Middle frontal gyrus (tissue), 1 donor: ENCODE results near the gene CEBPZOS.
"Not testable (repeated sequence)": the region's sequence is repeated elsewhere in the genome, so short reads cannot be mapped to it uniquely, and the experiment has no call there.

Source experiments
- DNase-seq: peaks from one replicate; pipeline ENCODE4 v3.0.0-alpha.2; 2015; ENCODE audit warnings: low spot score; ENCODE audit errors: extremely low spot score

CEBPZOS gene

DNA sequence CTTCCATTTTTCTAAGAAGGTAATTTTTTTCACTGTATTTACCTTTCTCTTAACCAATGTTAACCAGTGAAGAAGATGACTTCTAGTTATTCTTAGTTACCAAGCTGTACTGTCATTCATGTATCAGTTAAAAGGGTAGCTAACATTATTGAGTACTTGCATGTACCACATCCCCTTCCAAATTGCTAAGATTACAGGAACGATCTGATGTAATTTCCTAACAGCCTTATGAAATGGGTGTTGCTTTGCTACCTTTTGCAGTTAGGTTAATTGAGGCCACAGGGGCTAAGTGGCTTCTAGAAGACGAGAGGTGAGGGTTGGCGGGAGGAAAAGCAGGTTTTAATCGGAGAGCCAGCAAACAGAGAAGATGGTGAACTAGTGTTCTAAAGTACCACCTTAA lies 6.0 kb upstream of the CEBPZOS start:
- DNase-seq, result no peak

DNA sequence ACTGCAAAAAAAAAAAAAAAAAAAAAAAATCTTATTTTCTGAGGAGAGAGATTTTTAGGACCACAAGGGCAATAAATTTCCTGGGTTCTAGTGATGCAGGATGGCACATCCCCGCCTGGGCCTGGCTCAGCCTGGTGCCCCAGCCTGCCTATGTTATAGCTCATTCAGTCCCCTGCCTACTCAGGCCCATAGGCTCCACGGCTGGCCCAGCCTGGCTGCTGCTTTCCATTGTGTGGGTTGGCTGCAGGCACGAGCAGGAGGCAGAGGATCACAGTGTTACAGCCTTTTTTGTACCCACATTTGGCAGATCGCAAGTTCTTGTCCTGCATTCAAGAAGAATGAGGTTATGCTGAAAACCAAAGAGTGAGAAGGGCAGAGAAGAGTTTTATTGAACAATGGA lies 5.0 kb upstream of the CEBPZOS start:
- no peak for DNase-seq

DNA sequence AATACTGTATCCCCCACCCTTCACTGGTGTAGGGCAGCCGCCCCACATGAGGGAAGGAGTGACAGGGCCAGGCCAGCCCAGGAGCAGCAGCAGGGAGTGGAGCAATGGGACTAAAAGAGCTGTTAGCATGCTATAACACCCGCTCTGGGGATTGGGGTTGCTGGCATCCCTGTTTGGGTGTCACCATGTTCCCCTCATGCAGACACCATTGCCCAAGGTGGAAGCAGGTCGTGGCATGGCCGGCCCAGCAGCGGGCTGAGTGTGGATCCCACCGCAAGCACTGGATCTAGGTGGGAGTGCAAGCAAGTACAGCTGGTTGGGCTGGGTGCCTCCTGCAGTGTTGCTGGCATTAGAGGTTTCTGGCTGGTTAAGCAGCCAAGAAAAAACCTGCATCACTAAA lies 4.5 kb upstream of the CEBPZOS start:
- no peak for DNase-seq

DNA sequence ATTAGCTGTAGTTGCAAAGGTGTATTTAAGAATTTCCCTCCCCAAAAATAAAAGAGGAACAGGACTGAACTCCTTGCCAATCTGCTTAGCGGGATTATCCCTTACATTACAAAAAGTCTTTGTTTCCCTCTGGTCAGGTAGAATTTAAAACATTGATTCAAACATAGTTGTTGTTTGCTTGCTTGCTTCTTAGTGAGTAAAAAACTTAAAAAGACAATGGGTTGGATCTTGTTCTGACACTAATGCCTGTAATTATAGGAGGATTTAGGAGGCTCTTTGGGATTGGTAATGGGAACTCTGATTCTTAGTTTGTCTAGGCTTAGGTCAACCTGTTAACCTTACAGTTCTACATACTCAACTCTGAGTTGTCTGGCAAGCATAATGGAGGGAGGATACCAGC lies 3.7 kb upstream of the CEBPZOS start:
- DNase-seq, result no peak

DNA sequence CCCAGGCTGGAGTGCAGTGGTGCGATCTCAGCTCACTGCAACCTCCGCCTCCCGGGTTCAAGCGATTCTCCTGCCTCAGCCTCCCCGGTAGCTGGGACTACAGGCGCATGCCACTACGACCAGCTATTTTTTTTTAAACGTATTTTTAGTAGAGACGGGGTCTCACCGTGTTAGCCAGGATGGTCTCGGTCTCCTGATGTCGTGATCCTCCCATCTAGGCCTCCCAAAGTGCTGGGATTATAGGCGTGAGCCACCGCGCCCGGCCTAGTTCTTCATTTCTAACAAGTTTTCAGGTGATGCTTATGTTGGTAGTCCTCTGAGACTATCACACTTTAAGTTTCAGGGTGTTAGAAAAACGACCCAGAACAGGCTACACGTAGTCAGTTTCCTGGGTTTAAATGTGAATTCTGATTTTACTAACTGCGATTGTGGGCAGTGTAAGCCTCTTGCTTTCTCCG lies 405 bp upstream of the CEBPZOS start:
- not testable (repeated sequence) for DNase-seq

DNA sequence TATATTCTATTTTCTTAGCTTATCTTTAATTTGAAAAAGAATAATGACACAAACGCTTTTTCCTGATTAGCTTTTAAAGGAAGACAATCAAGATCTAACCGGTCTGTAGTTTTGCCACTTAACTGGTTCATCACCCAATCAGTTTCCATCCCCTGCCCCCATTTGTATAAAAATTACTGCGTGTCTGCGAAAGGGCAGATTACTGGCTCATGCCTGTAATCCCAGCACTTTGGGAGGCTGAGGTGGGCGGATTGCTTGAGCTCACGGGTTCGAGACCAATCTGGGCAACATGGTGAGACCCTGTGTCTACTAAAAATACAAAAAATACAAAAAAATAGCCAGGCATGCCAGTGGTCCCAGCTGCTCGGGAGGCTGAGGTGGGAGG lies 2.4 kb downstream of the CEBPZOS start:
- no peak for DNase-seq

DNA sequence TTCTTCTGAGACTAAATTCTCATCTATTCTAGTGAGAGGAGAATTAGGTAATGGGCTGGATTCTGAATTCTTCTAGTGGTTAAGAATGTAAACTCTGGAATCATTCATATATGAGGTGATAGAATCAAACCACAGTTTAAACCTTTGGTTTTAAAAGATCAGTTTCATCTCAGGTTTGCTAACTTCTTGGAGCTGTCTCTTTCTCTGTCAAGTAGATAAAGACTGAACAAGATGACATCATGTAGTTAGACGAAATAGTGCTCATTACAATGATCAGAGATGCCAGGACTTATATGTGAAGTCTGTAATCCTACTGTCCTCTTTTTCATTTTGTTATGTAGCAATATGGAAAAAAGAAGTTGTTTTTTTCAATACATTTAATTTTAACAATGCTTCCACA lies 4.9 kb downstream of the CEBPZOS start:
- DNase-seq, result no peak

DNA sequence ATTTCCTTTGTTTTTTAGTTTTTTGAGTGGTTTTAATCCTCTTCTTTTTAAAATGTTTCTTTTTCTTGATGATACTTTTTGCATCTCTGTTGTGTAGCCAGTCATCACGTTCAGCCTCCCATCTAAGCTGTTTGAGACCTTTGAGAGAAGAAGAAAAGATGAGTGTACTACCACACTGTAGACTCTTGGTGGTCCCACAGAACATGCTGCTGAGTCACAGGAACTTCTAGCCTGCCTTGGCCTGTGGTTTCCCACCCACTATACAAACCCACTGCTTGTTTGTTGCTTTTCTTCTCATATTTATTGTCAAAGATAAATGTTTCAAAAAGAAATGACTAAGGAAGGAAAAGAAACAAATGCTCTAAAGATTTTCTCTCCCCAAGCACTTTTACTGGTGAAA lies 5.5 kb downstream of the CEBPZOS start:
- no peak for DNase-seq

DNA sequence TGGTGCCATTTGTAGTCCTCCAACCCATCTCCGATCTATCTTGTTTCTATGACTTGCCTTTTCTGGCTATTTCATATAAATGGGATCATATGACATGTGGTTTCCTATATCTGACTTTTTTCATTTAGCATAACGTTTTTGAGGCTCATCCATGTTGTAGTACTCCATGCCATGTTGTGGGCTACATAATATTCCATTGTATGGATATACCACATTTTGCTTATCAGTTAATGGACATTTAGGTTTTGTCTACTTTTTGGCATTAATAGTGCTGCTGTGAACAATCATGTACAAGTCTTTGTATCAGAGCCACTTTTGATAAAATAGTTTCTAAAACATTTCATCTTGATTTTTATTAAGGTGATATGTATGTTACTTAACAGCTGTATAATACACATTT lies 7.4 kb downstream of the CEBPZOS start:
- DNase-seq, result no peak

DNA sequence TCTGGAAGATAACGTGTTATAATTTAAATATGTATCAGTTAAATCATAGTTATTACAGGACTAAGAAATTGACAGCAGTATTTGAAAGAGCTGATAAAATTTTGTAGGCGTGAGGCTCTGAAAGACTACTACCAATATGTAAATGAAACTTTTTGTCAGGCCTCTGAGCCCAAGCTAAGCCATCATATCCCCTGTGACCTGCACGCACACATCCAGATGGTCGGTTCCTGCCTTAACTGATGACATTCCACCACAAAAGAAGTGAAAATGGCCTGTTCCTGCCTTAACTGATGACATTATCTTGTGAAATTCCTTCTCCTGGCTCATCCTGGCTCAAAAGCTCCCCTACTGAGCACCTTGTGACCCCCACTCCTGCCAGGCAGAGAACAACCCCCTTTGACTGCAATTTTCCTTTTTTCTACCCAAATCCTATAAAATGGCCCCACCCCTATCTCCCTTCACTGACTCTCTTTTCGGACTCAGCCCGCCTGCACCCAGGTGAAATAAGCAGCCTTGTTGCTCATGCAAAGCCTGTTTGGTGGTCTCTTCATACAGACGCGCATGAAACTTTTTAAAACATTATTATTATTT lies 8.9 kb downstream of the CEBPZOS start:
- not testable (repeated sequence) for DNase-seq

DNA sequence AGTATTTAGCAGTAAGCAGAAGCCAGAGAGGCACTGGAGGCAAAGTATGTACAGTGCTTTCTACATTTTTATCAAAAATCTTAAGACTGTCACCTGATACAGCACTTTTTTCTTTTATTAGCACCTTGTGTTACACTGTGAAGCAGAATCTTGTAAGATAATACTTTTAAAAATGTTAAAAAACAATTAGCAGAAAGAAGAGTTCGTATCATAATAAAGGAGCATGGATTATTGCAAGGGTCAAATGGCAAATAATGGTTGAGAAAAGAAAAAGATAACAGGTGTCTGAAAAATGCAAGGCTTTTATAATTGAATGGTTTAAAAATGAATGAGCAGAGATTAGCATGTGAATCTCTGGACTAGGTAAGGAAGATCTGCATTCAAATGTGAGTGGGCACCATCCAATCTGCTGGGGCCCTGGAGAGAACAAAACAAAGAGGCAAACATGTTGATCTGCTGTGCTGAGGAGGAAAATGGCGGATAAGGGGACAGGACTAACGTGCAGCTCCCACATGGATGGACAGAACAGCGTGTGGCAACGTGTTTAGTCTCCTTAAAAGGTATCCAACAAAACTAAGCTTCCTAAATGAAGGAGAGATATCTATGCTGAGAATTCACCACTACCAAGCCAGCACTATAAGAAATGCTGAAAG lies 9.5 kb downstream of the CEBPZOS start:
- no peak for DNase-seq

DNA sequence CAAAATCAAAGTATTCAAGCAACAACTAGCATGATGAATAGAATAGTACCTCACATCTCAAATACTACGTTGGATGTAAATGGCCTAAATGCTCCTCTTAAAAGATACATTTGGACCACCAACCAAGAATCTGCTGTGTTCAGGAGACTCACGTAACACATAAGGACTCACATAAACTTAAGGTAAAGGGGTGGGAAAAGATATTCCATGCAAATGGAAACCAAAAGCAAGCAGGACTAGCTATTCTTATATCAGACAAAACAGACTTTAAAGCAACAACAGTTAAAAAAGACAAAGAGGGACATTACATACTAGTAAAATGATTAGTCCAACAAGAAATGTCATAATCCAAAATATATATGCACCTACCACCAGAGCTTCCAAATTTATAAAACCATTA lies 10.5 kb downstream of the CEBPZOS start:
- not testable (repeated sequence) for DNase-seq

DNA sequence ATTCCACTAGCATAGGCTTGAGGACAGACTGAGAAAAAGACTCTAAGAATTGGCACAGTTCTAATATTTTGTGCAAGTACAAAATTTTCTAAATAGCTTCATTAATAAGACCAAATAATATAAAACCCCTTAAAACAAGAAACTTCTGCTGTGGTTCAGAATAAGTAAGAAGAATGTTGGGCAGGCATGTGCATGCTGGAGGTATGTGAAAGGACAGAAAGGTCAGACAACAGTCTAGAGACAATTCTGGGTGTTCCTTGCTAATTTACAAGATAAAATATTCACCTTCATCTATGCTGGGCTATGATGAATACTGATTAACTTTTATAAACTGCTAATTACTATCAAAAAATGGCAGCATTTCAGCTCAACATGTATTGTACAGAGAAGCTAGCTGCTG lies 14.9 kb downstream of the CEBPZOS start:
- DNase-seq, result no peak

DNA sequence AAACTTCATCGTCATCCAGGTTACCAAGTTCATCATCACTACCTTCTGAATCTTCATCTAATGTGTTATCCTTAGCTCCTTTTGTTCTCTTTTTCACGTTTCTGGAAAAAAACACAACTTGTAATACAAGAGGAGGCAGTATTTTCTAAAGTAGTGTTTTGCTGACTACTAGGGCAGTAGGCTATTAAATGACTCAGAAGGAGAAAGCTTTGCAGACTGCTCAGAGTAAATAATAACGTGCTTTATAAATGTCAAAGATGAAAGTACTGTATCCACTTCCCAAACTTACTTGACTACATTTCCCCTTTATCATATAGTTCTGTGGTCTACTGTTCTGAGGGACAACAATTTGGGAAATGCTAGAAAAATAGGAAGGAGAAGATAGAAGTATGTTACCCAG lies 15.6 kb downstream of the CEBPZOS start:
- DNase-seq, result no peak

DNA sequence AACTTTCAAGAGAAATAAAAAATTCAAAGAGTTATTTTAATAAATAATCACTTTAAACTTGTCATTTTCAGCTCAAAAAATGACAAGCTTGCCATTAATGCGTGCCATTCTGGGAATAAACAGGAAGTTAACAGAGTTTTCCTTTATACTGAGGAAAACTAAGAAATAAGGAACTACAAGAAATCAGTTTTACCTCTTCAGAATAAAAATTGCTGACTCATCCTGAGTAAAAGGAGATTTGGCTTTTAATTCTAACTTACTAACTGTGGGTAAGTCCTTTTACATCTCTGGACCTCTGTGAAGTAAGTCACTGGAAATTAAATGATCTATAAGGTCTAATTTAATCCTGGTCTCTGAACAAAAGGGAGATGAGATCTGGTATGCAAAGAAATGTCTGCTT lies 19.0 kb downstream of the CEBPZOS start:
- no peak for DNase-seq

DNA sequence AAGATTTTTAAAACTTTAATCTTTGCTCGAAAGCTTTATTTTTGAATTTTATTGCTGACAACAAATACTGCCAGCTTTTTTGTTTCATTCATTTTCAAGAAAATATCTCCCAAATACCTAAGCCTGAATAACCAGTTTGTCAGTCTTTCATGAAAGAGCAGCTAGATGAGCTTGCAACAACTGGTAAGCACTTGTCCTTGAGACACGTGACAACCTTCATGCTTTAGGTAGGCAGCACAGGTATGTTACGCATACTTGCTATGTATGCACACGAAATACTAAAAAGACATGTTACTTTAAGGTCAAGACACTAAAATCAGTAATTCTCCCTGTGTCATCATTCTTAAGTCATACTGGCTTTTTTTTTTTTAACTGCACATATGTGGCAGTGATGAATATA lies 22.8 kb downstream of the CEBPZOS start:
- no peak for DNase-seq

DNA sequence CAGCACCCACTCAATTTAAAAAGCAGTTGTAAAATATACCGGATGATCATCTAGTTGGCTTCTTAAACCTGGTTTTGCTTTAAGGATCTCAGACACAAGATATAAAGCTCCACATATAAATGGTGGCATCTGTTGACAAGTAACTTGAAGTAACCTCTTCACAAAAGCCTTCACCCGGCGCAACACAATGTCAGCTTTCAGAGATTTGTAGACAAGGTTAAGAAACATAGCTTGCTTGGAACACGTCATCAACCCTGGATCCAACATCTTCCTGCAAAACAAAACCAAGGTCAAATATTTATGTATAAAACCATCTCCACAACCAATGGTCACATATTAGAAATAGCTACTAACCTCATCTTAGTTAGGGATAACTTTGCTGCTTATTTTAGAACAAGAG lies 26.8 kb downstream of the CEBPZOS start:
- DNase-seq, result no peak

DNA sequence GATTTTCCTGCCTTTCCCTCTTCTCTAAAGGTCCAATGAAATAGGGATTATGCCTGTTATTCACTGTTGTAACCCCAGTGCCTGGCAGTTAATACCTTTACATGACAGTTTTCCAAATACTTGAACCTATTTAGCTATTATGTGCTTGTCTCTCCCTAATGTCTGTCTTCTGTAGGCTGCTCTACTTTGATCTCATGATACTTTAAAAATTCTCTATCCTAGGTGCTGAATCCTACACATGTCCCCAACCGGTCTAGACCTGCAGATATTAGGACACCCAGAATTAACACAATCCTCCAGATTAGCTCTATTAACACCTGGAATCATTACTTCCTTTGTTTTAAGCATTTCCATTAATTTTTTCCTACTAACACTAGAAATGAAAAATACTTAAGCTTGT lies 27.8 kb downstream of the CEBPZOS start:
- DNase-seq, result no peak

DNA sequence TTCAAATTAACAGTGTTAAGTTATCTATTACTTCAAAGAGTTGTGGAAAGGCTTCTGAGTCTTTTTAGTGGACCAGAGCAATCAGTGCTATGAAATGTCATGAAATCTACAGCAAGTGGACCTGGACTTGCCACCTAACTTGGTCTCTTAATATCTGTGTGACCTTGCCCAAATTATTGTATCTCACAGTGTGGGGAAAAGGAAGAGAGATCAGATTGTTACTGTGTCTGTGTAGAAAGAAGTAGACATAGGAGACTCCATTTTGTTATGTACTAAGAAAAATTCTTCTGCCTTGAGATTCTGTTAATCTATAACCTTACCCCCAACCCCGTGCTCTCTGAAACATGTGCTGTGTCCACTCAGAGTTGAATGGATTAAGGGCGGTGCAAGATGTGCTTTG lies 28.8 kb downstream of the CEBPZOS start:
- not testable (repeated sequence) for DNase-seq

DNA sequence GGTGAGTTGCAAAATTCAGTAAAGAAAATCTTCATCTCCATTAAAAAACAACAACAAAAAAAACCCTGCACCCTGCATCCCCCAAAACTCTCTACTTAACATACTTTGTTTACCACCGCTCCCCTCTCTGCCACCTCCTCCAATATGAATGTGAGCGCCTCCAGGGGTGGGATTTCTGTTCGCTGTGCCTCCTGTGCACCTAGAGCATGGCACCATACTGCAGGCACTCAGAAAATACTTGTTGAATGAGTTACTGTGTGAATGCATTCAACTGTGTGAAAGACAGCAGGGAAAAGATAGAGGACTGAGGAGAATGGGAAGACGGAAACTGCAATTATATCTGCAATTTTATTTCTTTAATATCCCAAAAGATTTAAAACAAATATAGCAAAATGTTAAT lies 30.6 kb downstream of the CEBPZOS start:
- no peak for DNase-seq

DNA sequence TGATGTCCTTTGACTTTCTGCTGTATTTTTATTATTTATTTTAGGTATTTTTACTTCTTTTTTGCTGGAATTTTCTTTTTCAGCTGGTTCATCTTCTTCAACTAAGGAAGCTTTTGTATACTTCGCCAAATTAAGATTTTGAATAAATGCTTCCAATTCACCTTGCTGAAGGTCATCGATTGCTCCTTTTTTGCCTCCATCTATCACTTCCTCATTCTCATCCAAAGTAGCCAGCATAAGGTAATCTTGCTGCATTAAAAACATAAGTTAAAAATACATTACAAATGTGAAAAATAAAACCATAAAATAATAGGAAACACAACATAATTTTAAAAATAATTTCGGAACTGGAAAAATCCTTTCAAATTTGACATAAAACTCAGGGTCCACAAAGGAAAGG lies 32.5 kb downstream of the CEBPZOS start:
- no peak for DNase-seq

DNA sequence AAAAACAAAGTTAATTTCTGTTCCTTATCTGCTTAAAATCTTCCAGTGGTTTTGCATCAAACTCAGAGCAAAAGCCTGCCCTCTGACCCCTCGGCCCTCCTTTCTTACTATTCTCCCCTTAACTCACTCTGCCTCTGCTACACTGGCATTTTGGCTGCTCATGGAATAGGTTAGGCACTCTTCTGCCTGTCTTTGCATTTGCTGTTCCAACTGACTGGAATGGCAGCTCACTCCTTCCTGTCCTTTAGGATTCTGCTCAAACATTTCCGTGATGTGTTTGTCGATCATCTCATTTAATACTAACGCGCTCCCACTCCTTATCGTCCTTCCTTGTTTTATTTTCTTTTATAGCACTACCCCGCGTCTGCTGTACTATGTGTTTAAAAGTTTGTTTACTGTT lies 34.3 kb downstream of the CEBPZOS start:
- DNase-seq, result no peak
